Stimulated activated CD4-positive, alpha-beta T cell treated with anti-CD3 and anti-CD28 coated beads, Interleukin-4, amount 100 ng/mL, for 4 hours (primary cell): Measurements from ENCODE around the gene CASKIN1.
"Not testable (repeated sequence)": the region's sequence is repeated elsewhere in the genome, so short reads cannot be mapped to it uniquely, and the experiment has no call there.

Experiments used
- DNase-seq, 2 experiments: peaks; one replicate each; pipeline ENCODE4 v3.0.0-alpha.2; 2020

CASKIN1 gene, protein sequence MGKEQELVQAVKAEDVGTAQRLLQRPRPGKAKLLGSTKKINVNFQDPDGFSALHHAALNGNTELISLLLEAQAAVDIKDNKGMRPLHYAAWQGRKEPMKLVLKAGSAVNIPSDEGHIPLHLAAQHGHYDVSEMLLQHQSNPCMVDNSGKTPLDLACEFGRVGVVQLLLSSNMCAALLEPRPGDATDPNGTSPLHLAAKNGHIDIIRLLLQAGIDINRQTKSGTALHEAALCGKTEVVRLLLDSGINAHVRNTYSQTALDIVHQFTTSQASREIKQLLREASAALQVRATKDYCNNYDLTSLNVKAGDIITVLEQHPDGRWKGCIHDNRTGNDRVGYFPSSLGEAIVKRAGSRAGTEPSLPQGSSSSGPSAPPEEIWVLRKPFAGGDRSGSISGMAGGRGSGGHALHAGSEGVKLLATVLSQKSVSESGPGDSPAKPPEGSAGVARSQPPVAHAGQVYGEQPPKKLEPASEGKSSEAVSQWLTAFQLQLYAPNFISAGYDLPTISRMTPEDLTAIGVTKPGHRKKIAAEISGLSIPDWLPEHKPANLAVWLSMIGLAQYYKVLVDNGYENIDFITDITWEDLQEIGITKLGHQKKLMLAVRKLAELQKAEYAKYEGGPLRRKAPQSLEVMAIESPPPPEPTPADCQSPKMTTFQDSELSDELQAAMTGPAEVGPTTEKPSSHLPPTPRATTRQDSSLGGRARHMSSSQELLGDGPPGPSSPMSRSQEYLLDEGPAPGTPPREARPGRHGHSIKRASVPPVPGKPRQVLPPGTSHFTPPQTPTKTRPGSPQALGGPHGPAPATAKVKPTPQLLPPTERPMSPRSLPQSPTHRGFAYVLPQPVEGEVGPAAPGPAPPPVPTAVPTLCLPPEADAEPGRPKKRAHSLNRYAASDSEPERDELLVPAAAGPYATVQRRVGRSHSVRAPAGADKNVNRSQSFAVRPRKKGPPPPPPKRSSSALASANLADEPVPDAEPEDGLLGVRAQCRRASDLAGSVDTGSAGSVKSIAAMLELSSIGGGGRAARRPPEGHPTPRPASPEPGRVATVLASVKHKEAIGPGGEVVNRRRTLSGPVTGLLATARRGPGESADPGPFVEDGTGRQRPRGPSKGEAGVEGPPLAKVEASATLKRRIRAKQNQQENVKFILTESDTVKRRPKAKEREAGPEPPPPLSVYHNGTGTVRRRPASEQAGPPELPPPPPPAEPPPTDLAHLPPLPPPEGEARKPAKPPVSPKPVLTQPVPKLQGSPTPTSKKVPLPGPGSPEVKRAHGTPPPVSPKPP (N-terminal part only)

DNA sequence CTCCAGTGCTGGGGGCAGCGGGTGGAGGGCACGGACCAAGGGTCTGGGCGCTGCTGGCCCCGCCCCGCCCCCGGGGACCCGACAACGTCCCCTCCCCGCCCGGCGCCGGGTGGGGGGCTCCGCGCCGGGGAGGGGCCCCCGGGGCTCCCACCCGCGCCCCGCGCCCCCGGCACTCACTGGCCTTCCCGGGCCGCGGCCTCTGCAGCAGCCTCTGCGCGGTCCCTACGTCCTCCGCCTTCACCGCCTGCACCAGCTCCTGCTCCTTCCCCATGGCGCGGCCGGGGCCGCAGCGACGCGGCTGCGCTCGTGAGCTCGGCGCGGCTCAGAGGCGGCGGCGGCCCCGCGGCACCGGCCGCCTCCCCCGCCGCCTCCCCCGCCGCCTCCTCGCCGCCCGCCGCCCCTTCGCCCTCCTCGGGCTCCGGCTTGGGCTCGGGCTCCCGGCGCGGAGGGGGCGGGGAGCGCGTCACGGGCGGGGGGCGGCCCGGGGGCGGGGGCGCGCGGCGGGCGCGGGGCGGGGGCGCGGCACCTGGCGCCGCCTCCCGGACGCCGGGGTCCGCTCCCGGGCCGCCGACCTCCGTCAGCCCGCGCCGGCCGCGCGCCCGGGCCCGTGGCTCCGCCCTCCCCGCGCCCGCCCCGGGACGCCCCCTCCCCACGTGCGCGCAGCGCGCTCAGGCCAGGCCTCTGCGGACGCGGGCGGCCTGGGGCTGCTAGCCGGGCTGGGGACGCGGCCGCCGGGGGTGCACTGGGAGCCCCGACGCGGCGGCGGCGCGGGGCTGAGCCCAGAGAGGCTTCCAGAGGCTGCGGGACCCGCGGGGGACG lies at the start of gene CASKIN1:
TSS of gene CASKIN1 (minus strand) at position 444 of the 819 bp plus-strand sequence. CDS start at position 271, 173 bp downstream.
- no peak for DNase-seq

DNA sequence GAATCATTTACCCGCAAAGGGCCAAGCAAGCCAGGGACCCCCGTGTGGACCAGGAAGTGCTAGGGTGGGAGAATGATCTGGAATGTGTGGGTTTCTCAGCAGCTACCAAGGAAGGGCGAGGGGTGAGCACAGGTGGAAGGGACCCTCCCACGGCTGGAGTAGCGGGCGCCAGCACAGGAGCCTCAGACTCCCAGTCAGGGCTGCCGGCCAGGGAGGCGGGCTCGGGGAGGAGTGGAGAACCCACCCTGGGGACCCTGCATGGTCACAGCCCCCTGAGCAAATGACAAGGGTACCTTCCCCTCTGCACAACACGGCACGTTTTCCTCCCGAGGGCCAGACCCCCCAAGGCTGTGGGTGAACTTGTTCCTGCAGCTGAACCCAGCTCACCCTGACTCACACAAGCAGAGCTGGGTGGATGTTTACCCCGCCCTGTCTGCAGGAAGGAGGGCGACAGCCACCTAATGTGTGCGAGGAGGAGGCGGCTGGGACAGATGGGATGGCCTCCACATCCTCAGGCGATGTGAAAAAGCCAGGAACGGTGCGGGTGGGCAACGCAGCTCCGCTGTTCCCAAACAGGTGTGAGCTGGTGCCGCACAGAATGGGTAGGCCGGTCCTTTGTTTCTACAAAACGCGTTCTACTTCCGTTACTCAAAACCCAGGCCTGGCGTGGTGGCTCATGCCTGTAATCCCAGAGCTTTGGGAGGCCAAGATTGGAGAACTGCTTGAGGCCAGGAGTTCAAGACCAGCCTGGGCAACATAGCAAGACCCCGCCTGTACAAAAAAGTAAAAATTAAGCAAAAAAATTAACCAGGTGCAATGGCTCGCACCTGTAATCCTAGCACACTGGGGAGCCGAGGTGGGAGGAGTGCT lies 48.8 kb upstream of the CASKIN1 start:
- DNase-seq = no peak

DNA sequence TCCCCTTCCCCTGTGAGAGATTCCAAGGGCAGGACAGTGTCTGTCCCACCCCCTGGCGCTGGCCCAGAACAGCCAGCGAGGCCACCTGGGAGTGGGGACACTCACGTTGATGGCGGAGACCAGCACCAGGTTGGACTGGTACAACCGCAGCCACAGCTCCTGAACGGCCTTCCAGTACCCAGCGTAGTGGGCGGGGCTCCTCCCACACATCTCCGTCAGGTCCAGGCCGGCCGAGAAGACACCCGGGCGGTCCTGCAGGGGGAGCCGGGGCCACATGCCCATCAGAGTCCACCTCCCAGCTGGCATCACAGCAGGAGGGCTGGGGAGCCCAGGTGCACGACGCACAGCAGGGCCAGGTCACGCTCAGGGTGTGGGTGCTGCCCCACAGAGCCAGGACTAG lies 47.9 kb upstream of the CASKIN1 start:
- DNase-seq = no peak

DNA sequence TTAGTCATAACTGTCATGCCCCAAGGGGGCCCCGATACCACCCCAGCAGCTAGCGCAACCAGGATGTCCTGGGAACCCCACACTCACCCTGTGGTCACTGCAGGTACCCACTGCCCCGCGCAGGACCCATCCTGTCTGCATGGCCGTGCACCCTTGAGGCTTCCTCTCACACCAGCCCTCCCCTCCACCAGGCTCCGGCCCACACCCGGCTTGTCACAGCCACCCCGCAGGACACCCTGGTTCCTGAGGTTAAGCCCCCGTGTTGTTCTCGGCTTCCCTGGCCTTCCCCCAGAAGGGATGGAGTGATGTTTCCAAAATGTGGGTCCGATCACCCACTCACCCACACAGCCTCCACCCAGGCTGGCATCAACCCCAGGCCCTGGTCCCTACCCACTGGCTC lies 47.4 kb upstream of the CASKIN1 start:
- DNase-seq = no peak

DNA sequence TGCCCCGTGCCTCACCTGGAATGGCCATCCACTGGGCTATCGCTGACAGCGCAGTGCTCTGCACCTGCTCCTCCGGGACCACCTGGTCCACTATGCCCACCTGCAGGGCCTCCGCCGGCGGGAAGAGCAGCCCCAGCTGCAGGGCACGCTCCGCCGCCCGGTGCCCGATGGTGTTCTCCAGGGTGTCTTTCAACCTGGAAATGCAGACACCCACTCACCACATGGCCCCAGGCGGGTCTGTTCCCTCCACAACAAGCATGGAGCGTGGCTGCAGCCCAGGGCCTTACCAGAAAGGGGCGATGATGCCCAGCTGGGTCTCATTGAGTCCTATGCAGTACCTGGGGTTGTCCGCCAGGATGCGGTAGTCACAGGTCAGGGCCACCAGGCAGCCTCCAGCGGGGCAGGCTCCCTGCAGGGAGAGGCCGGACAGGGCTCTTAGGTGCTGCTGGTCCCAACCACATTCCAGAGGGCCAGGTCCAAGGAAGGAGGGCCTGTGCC lies 46.7 kb upstream of the CASKIN1 start:
- no peak for DNase-seq

DNA sequence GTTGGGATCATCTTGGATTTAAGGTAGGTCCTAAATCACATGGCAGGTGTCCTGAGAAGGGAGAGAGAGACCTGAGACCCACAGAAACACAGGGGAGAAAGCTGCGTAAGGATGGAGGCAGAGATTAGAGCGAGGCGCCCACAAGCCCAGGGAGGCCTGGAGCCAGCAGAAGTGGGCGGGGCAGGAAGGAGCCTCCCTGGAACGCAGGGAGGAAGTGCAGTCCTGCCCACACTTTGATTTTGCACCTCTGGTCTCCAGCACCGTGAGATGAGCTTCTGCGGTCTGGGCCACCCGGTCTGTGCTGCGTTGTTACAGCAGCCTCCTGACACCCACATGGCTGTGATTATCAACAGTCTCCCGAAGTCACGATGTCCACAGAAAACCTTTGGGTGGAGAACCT lies 46.2 kb upstream of the CASKIN1 start:
- no peak for DNase-seq

DNA sequence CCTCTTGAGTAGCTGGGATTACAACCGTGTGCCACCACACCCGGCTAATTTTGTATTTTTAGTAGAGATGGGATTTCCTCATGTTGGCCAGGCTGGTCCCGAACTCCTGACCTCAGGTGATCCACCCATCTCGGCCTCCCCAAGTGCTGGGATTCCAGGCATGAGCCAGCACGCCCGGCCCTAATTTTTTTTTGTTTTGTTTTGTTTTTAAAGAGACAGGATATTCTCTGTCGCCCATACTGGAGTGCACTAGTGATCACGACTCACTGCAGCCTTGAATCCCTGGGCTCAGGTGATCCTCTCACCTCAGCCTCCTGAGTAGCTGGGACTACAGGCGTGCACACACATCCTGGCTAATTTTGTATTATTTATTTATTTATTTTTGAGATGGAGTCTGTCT lies 43.9 kb upstream of the CASKIN1 start:
- not testable (repeated sequence) for DNase-seq

DNA sequence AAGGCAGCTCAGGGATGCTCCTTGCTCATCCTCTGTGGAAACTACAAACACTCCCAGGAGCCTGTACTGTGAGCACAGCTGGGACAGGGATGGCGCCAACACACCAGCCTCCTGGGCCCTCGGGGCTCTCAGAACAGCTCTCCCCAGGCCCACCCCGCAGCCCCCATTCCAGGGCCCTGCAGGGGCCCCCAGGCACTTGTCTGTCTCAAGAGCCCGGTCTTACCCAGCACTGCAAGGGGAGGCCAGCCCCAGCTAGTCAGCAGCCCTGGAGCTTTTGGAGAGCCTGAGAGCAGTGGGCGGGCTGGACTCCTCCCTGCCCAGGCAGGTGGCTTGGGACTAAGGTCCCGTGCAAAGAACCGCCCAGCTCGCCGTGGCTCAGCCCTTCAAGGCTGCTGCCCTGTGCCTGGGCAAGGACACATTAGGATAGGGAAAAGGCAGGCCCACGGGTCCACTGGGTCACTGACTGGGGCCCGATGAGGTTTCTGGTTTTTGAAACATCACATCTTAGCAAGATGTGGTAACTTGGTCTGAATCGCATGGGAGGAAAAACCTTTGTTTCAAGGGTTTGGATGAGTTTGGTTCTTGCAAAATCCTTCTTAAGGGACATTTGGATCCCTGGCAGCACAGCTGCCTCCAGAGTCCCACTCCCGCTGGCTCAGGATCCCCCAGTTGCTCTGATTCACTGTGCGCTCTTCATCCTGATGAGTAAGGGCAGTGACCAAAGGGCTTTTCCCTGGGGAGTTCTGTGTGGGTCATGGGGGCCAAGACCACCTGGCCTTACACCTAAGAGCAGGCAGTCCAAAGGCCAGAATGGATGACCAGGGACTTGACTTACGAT lies 42.7 kb upstream of the CASKIN1 start:
- DNase-seq = no peak

DNA sequence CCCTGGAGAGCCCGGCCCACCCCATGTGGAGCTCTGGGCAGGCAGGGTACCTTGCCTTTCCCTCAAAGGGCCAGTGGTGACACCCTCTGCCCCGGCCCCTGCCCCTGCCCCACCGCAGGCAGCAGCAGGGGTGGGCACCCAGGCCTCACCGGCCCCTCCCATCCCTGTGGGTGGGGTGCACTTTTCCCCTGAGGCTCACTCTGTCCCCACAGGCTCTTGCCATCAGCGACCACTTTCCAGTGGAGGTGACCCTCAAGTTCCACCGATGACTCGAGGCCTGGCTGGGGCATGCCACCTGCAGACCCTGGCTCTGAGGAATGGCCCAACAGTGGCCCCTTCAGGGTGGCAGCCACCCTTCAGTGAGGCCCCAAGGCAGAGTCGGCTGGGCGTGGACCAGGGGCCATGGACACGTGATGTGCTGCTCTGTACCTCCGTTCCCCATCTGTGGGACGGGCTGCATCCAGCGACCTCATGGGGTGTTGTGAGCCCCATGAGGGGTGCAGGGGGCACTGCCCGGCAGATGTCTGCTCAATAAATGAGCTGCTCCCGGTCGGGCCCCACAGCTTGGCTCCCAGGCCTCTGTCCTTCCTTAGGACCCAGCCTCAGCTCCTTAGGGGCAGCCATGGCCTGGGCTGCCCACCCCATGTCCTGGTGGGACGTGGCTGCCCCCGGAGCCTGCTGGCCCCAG lies 41.9 kb upstream of the CASKIN1 start:
- DNase-seq = no peak

DNA sequence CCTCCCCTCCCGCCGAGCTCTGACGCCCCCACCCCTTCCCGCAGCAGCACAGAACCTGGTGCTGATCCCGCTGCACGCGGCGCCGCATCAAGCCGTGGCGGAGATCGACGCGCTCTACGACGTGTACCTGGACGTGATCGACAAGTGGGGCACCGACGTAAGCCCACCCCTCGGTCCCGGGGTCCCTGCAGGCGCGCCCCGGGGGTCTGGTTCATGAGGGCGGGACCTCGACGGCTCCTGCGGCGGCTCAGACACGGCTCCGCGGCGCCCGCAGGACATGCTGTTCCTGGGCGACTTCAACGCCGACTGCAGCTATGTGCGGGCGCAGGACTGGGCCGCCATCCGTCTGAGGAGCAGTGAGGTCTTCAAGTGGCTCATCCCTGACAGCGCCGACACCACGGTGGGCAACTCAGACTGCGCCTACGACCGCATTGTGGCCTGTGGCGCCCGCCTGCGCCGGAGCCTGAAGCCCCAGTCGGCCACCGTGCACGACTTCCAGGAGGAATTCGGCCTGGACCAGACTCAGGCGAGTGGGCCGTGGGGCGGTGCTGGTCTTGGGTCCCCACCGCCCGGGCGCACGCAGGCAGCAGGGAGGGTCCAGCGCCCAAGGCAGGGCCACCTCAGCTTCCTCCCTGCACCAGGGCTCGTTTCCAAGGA lies 41.2 kb upstream of the CASKIN1 start:
- no peak for DNase-seq

DNA sequence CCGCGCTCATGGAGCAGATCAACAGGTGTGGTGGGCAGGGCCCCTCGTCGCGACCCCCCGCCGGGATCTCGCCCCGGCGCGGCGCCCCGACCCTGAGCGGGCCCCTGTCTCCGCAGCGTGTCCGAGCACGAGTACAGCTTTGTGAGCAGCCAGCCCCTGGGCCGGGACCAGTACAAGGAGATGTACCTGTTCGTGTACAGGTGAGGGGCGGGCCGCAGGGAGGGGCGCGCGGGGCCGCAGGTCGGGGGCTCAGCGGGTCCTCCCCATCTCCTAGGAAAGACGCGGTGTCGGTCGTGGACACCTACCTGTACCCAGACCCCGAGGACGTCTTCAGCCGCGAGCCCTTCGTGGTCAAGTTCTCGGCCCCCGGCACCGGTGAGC lies 40.7 kb upstream of the CASKIN1 start:
- no peak for DNase-seq

DNA sequence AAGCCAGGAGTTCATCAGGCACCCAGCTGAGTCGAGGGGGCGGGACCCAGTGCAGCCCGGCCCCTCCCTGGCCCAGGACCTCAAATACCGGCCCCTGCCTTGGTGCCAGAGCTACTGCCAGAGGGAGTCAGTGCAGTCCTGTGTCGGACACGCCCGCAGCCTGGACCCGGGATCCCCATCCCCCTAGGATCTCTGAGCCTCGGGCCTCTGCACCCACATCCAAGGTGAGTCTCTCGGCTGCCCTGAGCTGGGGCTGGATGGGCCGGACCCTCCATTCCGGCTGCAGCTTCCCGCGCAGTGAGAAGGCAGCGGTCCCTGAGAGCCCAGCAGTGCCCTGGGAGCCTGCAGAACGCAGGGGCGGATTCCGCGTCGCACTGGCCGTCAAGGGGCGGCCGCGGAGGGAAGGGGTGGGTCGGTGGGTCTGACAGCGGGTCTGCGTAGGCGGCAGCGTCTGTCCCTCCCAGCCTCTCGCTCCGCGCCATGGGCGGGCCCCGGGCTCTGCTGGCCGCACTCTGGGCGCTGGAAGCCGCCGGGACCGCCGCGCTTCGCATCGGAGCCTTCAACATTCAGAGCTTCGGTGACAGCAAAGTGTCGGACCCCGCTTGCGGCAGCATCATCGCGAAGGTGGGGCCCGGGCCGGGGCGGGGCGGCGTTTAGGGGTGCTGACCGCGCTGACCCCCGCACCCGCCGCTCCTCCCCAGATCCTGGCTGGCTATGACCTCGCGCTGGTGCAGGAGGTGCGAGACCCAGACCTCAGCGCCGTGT lies 40.1 kb upstream of the CASKIN1 start, which contains the start of gene DNASE1L2:
TSS of gene DNASE1L2 (plus strand) at position 108 of the 765 bp plus-strand sequence. CDS start at position 481, 373 bp downstream.
- DNase-seq = no peak

DNA sequence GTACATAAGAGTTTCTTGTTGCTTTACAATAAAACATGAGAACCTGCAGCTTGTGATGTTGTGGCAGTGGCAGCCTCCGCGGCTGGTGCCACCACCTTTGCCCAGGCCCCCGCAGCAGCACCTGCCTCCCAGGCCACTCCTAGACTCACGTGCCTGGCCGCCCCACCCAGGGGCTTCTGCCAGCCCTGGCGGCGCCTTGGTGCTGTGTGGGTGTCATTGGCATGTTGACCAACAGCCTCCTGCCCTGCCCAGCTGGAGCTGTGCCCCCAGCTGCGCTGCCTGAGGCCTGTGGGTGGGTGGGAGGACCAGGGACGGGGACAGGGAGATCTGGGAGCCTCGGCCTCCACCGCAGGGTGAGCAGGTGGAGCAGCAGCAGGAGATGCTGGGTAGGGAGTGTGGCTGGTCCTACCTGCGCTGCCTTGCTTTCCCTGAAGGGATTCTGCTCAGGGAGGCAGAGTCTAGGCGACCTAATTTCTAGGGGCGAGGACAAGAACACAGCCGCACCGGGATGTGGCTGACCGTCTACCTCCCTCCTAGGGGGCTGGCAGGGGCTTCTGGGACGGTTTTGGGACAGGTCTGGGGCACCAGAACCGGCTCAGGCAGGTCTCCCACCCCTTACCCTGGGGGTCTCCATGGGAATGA lies 39.4 kb upstream of the CASKIN1 start:
- no peak for DNase-seq

DNA sequence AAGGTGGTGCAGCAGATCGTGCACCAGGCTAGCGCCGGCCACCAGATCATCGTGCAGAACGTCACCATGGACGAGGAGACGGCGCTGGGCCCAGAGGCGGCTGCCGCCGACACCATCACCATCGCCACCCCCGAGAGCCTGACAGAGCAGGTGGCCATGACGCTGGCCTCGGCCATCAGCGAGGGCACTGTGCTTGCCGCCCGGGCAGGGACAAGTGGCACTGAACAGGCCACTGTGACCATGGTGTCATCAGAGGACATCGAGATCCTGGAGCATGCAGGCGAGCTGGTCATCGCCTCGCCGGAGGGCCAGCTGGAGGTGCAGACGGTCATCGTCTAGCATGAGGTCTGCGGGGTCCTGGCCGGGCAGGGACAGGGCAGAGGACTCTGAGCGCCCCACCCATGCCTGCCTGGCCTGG lies 38.8 kb upstream of the CASKIN1 start:
- DNase-seq = no peak

DNA sequence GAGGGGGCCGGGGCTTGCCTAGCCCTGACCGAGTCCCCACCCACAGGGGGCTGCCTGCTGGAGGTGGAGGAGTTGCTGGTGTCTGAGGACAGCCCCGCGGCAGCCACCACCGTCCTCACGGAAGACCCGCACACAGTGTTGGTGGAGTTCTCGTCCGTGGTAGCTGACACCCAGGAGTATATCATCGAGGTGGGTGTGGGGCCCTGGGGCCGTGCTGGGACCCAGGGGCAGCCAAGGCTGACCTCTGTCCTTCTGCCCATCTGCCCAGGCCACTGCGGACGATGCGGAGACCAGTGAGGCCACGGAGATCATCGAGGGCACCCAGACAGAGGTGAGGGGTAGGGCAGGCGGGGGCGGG lies 38.4 kb upstream of the CASKIN1 start:
- no peak for DNase-seq

DNA sequence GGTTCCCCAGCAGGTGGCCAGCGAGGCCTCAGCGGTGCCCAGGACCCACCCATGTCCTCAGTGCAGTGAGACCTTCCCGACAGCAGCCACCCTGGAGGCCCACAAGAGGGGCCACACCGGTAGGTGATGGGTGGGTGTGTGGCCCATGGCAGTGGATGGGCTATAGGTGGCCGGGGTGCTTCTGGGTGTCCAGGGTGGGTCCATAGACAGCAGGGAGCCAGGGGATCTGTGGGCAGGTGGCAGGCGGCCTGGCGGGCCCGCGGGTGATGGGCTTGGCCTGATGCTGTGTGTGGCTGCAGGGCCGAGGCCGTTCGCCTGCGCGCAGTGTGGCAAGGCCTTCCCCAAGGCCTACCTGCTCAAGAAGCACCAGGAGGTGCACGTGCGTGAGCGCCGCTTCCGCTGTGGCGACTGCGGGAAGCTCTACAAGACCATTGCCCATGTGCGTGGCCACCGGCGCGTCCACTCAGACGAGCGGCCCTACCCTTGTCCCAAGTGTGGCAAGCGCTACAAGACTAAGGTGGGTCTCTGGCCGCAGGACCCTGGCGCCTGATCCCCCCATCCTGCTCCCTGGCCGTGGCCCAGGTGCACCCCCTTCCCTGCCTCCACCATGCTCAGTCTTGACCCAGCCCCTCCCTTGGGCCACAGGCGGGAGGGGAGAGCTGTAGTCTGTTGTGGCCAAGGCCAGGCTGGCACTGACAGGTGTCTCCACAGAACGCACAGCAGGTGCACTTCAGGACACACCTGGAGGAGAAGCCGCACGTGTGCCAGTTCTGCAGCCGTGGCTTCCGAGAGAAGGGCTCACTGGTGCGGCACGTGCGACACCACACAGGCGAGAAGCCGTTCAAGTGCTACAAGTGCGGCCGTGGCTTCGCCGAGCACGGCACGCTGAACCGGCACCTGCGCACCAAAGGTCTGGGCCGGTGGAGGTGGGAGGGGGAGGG lies 37.7 kb upstream of the CASKIN1 start:
- no peak for DNase-seq
